T follicular helper cell (primary cell): Measurements from ENCODE around the gene SLC2A13.

ENCODE experiments used
- DNase-seq: peaks from one replicate; pipeline ENCODE4 v3.0.0-alpha.2; 2020; ENCODE audit warnings: low read depth

SLC2A13 gene

DNA sequence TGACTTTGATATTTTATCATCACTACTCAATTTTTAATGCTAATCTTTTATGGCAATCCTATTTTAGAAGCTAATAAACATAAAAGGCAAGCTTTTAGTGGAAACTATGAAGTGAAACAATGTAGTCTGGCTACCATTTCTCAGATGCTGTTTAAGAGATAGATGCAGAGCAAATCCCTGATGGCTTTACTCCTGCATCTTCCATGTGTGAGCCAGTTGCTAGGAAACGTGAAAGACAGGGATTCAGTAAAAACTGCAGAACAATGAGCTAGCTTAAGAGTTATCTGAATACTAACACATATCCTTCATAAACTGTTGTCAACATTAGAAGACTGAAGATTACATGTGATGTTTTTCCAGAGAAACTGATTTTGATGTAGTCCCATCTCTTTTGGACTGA is 112.6 kb downstream of the SLC2A13 start:
- DNase-seq, result no peak

DNA sequence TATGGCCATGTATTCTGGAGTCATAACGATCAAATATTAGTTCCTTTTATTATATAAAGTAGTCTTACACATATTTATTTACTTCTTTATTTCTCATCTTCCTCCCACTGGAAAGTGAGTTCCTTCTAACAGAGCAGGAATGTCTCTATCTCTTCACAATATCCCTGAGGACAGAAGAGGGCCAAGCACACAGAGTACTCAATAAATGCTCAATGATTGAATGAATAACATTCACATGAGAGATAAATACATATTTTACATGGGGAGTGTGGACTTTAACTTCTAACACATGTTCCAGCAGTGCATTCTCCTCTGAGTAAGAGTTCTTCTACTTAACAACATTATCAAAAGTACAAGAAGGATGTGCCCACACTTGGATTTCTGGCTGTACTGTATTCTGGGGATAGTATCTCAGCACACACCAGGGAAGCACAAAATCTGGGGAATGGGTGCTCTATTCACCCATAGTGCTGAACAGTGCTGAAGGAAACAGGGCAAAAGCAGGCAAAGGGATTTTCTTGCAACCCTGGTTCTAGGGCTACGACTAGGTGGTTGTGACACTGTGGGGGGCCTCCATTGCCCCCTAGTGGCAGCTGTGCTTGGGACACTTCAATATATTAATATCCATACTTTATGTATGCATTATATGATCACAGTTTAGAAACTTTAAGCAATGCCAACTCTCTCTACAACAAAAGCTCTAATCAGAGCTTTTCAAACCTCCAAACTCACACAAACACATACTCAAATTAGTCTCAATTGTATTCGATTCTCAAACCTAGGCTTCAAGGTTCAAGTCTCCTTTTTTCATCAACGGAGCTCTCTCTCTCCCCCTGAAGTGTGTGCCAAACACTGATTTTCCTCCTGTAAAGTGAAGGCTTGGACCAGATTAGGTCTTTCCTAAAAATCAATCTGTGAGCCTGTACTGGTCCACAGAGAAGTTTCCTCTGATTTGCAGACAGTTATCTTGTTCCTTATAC is 115.5 kb downstream of the SLC2A13 start:
- peak; percentile 36 for DNase-seq

DNA sequence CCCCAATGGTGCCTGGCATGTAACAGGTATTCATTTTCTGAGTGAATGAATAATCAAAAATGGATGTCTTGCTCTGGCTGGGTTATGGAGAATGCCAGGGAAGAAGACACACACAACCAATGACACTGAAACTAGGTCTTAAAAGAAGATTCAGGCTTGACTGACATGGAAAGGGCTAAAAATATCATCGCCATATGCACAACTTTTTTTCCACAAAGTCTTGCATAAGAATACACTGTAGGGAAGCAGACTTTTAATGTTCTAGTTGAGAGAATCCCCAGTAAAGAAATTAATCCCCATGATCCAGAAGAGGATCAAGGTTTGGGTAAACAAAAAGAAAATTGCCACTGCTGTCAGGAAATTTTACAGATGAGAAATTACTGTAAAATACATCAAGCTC is 116.4 kb downstream of the SLC2A13 start:
- DNase-seq, result no peak

DNA sequence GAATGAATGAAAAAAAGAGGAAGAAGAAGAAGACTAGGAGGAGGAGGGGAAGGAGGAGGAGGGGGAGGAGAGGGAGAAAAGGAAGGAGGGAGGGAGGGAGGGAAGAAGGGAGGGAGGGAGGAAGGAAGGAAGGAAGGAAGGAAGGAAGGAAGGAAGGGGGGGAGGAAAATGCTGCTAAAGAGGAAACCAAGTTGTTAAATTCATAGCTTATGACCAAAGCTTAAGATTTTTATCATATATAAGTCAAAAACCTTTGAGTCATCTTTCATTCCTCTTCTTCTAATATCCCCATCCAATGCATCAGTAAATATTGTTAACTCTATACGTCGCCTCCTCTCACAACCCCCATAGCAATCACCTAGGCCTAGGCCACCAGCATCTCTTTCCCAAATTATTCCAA is 117.3 kb downstream of the SLC2A13 start:
- no peak for DNase-seq

DNA sequence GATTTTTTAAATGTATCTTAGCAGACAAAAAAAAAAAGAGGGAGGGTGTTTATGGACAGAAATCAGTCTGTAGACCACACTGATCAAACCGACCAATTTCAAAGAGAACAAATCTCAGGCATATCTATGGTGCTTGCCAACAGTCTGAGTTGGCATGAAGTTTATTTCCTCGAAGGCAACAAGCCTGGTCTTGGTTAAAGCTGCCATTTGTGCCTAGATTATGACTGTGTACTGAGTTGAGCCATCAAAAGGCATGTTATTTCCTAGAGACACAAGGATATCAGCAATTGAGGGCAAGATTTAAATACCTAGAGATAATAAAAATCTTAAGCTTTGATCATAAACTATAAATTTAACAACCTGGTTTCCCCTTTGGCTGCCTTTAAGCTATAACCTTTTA is 119.2 kb downstream of the SLC2A13 start:
- DNase-seq, result no peak

DNA sequence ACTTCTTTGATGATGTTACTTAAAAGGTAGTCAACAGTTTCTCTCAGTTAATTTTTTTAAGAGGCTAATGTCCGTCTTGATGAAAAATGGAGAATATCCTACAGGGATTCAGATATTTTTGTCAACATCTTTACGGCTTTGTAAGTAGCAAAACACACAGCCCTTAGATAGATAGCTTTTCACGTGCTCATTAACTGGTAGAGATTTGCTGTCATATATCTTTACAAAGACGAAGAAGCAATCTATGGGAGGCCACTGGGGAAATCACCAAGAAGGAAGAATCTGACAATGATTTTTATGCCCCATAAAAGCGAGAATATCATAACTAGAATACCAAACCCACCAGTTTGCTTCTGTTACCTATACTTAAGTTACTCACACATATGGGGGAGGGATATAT is 121.2 kb downstream of the SLC2A13 start:
- DNase-seq, result no peak

DNA sequence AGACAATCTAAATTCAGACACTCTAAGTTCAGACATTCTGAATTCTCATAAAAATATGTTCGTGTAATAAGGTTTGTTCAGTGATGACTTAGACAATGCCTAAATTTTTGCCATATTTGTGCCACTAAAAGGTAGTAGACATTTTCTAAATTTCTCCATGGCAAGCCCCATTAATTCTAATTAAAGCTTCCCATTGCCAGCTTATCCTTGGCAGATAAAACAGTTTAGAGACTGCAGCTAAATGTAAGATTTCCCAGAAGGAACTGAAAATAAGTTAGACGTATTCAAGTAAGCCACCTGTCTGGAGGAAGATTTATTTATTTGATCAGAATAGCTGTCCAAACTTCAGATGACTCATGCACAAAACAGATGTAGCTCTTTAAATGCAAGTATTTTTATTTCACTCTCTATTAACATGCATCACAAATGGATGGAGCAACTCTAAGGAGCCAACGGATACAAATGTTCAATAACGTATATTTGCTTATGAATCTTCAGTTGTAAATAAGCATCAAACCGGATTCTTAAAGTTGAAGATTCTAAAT is 130.4 kb downstream of the SLC2A13 start:
- DNase-seq, result no peak

DNA sequence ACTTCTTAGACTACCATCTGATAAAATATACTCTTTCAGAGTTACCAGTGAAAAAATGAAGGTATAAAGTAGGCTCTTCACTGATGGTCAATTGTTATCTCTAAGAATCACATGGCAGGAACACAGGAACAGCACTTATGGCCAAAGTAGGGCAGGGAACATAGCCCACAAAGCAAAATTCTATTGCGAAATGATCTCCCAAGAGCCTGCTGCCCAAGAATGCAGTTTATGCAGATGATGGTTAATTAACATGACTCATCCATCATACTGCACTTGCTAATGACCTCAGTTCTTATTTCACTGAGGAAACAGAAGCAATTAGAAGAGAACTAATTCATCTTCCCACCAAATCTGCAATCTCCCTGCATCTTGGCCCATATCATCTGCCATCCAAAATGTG is 133.8 kb downstream of the SLC2A13 start:
- DNase-seq, result no peak

DNA sequence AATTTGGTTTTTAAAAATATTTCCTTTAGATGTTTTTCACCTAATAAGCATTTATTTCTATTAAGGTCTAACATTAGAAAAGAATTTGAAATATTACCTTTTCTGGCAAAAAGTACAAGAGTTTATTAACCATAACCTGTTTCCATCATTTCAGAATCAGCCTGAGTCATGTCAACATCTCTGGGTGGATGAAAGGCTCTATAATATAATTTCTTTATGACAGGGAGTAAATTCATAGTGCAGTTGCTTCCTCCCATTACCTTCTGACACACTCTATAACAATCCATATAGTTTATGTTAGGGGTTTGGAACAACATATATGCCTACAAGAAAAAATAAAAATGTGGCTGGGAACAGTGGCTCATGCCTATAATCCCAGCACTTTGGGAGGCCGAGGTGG is 134.5 kb downstream of the SLC2A13 start:
- no peak for DNase-seq

DNA sequence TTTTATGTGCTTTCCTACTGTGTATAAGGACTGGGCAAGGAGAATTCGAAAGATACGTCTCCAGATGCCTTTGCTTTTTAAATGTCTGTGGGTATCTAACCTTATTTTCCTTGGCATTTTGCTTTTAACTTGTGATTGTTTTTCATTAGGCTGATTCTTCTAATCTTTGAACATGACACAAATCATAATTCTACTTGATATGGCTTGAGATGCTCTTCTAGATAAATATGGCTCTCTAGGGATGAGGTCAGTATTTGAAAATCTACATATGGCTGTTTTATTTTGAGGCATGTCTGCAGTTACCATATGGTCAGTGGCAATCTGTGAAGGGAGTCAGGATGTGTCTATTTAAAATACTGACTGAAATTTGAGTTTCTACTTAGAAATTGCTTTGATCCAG is 139.2 kb downstream of the SLC2A13 start:
- DNase-seq, result no peak

DNA sequence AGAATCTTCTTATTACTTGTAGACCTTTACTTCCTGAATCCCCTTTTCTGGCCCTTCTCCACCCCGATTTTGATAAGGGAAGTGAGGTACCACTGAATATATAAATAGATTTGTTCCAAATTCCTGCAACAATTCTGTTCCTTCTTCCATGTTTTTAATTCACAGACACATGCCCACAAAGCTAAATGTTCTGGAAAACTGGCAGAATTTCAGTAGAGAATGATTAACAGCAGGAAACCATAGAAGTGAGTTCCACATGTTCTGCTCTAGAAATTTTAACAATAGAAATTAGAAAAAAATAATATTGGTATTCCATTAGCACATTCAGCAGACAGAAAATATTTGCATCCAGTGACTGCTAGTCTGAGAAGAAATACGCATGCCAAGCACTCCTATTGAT is 139.6 kb downstream of the SLC2A13 start:
- DNase-seq, result no peak

DNA sequence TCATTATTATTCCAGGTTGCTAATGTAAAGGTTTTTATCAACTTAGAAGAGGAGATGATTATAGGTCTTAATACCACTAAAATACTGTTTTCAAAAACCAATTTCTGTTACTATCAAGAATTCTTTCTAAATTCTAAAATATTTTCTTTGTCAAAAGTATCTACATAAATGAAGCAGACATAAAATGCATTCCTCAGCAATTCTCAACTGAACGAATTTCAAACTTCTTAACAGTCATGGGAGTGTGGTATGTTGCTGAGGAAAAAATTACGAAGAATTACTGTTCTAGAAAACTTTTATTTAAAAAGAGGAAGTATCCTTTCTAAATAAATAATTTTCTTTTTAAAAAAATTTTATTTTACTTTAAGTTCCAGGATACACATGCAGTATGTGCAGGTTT is 146.4 kb downstream of the SLC2A13 start:
- DNase-seq, result no peak

DNA sequence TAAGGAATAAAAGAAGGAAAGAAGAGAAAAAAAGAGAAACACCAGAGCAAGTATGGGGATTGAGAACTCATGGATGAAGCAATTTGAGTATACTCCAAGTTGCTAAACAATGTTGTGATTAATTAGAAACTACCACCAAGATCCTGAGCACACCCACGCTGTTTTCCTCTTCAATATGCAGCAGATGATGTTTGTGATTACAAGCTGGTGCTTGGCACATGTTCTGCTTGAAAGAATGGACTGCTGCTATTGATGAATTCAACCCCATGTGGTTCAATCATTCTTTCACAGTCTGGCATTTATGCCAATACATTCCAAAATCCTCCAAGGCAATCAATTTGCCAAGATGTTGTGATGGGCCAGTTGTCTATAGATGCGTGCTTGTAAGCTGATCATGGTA is 146.8 kb downstream of the SLC2A13 start:
- no peak for DNase-seq

DNA sequence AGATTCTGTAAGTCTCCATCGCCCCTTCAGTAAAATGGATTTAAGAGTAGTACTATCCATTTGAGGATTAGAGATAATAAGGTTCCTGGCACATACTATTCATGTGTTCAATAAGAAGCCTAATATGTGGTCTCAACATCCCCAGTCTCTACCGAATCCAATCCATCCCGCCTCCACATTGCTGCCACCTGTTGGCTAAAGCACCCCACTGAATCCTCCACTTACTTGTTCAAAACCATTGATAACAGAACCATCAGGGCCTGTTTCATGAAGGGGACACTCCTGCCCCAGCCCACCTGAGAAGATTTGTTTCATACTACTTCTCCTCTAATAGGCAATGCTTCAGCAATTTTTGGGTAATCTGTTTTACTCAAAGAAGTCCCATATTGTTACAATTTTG is 147.5 kb downstream of the SLC2A13 start:
- no peak for DNase-seq

DNA sequence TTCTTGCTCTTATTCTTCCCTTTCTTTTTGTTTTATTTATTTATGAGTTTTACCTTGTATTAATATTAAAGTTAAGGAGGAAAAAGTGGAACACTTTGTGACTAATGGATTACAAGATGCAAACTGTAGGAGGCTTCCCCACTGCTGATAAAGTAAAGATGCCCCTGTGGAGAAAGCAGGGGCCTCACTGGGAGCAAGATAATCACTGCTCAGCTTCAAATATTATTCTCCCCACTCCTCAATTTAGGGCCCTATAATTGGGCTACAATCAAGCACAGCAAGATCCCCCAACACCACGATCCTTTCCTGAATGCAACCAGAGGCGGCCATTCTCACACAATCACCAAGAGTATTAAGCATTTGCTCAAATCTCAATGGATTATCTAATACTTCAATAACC is 149.2 kb downstream of the SLC2A13 start:
- no peak for DNase-seq

DNA sequence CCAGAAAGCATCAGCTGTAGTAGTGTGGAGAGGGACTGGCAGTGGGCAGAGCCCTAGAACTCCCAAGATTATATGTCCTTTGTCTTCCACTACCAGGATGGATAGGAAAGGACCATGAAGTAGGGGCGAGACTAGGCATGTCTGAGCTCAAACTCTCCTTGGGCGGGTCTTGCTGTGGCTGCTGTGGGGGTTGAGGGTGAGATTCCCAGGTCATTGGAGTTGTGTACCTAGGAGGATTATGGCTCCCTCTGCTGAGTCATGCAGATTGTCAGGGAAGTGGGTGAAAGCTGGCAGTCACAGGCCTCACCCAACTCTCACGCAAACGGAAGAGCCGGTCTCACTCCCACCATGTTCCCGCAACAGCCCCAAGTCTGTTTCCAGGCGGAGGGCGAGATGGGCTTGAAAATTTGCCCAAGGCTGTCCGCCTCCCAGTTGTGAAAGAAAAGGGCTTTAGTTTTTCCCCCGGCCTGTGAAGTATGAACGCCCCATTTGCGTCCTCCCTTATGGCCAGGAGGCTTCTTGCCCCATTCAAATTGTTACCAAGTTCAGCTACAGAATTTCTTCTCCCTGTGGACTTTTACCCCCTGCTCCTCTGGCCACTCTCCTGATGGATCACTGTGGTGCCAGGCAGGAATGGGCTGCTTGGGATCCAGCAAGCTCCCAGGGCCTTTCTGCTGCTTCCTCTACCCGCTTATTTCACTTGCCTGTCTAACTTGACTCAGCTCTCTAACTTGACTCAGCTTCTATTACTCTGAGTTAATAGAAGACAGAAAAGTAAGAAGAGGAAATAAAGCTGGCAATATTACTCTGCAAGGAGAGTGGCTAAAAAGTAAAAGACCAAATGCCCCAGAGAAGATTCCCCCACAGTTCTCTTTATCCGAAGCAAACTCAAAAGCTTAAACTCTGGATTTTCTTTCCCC is 159.3 kb downstream of the SLC2A13 start:
- no peak for DNase-seq

DNA sequence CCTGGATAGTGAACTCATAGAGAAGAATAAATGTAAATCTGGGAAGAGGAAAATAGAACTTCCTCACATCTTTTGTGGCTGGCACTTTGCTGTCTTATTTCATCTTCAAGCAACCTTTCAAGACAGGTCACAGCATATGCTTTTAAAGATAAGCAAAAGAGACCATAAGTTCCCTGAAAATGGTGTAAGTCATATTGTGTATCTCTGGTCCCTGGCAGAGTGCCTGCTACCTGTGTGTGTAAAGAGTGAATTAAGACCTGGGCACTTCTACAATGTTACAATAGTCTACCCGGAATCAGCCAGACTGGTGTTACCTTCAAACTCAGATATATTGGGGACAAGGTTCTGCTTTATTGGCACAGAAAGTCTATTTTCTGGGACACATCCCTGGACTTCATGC is 168.8 kb downstream of the SLC2A13 start:
- DNase-seq, result no peak

DNA sequence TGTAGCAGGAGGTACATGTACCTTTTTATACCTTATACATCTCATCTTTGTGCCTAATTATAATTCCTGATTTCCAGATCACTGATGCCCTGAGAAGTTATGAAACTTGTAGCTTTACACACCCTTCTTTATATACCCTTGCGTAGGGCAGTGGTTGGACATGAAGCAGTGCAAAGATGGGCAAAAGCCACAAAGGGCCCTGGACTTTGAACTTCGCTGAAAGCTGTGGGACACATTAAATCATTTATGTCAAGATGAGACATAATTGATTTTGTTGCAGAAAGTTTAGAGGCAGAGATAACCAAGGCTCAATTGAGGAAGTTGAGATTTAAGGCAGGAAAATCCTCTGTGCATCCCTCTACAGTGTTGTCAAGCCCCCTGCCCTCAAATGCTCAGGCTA is 170.0 kb downstream of the SLC2A13 start:
- no peak for DNase-seq

DNA sequence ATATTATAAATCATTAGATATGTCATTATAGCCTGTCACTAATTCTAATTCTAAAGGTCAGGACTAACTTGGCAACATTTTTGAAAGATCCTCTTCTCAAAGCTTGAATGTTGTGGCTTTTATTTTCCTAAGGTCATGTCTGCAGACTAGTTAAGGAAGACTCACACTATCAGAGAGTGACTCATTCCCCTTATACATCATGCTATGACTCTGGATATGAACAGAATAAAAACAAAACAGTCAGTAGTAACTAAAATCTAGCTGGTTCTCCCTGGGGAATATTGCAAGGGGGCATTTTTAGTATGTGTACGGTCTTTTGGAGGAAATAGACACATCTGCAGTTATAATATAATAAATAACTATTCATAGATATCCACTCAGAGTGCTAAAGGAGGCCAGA is 170.6 kb downstream of the SLC2A13 start:
- no peak for DNase-seq

DNA sequence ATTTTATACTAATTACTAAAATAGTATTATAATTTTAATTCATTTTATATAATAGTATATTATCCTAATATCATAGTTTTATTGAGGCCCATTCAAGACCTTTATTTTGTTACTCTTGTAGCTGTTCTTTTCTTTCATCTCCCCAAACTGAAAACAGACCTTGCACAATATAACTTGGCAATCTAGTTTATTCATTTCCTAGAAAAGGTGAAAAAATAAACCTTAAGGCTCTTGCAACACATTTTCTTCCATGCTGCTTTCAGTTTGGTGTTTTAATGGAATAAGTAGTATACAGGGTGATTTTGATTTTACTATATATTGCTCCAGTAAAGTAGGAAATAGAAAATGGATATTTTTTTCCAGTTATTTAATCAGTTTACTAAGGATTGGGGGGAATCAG is 174.0 kb downstream of the SLC2A13 start:
- no peak for DNase-seq

DNA sequence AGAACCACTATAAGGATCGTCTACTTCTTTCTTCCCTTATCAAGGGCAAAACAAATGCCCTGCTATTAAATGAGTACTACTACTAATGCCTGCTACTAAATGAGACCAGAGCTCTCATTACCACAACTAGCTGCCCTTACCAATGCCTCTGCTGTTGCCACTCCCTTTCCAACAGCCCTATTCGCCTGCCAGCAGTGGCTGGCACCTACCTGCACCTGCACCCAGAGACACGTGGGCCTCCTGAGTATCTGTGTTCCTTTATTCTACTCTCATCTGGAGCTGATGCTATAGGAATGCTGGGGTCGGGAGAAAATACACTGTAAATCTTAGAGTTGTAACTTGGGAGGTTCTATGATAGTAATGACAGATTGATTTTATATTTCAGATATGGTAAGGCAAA is 174.7 kb downstream of the SLC2A13 start:
- no peak for DNase-seq

DNA sequence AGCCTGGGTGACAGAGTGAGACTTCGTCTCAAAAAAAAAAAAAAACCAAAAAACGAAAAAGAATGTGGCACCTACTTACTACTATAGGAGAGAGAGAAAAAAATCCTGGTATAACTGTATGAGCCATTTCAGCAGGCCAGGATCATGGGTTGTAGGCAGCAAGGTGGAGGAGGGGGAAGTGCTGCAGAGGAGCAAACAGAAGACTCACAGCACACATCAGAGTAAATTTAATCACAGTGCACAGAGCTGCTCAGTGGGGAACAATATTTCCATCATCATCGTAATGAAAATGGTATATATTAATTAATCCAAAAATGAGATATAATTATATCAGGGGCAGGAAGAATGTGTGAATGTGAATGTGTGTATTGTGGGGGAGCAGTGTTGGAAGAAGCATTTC is 175.8 kb downstream of the SLC2A13 start:
- no peak for DNase-seq
